H1 (cell line): ENCODE data around the gene CMIP. TPM values are rescaled to one million over a fixed set of nuclear protein-coding genes. Genes with fewer than 3 reads are reported as not detected.
A peak's percentile ranks its signal among the peaks of the same experiment; 100 is the strongest.

Experiments
- CTCF ChIA-PET: fragments of 300-600 bp; sonication (Branson Sonifier 250); formaldehyde crosslinking; loops from one replicate; lab custom pipeline; 2021; ENCODE audit not compliant: partially characterized antibody; lab: Charles Lee
- POLR2A ChIA-PET: fragments of 300-600 bp; sonication (Branson Sonifier 250); formaldehyde crosslinking; loops from one replicate; lab custom pipeline; 2021; ENCODE audit warnings: inconsistent platforms; ENCODE audit not compliant: partially characterized antibody; lab: Charles Lee
- DNase-seq, 2 experiments: peaks; one replicate each; pipeline versions ENCODE4 v3.0.0 to v3.0.0-alpha.2; 2010 to 2022; ENCODE audit warnings: low spot score in 2 of 2, low read depth in 1 of 2, mixed read lengths in 1 of 2
- FAIRE-seq: peaks from 2 replicates; lab custom pipeline; 2011; peaks lifted over from hg19 to GRCh38; lab: Jason Lieb, UNC
- H2AFZ ChIP-seq: 2 replicates; pipeline ENCODE4 v1.8.1; 2012; ENCODE audit warnings: low read length, inconsistent platforms
- H2AK5ac ChIP-seq: 2 replicates; pipeline ENCODE4 v1.6.1; 2013; ENCODE audit warnings: low read depth, low read length
- H2BK120ac ChIP-seq: replicated peaks from 2 replicates; pipeline ENCODE3; 2013; ENCODE audit warnings: low read depth, low read length, inconsistent platforms
- H2BK12ac ChIP-seq: 2 replicates; pipeline ENCODE4 v1.6.1; 2013; ENCODE audit warnings: low read depth, low read length
- H2BK15ac ChIP-seq: 2 replicates; pipeline ENCODE4 v1.6.1; 2013; ENCODE audit warnings: low read length
- H2BK20ac ChIP-seq: 2 replicates; pipeline ENCODE4 v1.6.1; 2013; ENCODE audit warnings: low read length
- H2BK5ac ChIP-seq: 2 replicates; pipeline ENCODE4 v1.6.1; 2013; ENCODE audit warnings: low read depth, low read length
- H3K14ac ChIP-seq: 2 replicates; pipeline ENCODE4 v1.6.1; 2013; ENCODE audit warnings: inconsistent platforms; ENCODE audit not compliant: insufficient read length
- H3K18ac ChIP-seq: 2 replicates; pipeline ENCODE4 v1.6.1; 2013; ENCODE audit warnings: low read length; ENCODE audit errors: extremely low read depth
- H3K23ac ChIP-seq: 2 replicates; pipeline ENCODE4 v1.6.1; 2013; ENCODE audit warnings: inconsistent platforms; ENCODE audit not compliant: insufficient read length
- H3K23me2 ChIP-seq: 2 replicates; pipeline ENCODE4 v1.6.1; 2013; ENCODE audit warnings: low read depth, low read length
- H3K27ac ChIP-seq: 2 replicates; pipeline ENCODE4 v1.6.1; 2011; ENCODE audit warnings: low read depth, low read length, inconsistent platforms
- H3K27me3 ChIP-seq, 4 experiments: replicated peaks in 1 of 4; 1 replicate in 1 of 4; 2 replicates in 3 of 4; pipeline versions ENCODE4 v1.6.1 to v1.8.1; 2011 to 2013; ENCODE audit warnings: low read length in 3 of 4, mild to moderate bottlenecking in 3 of 4, inconsistent platforms in 2 of 4, mixed read lengths in 2 of 4, moderate library complexity in 1 of 4; ENCODE audit not compliant: control insufficient read depth in 3 of 4, insufficient read depth in 3 of 4; ENCODE audit errors: extremely low read depth in 1 of 4
- H3K36me3 ChIP-seq, 4 experiments: 2 replicates each; pipeline versions ENCODE4 v1.6.1 to v1.8.1; 2011 to 2013; ENCODE audit warnings: mild to moderate bottlenecking in 4 of 4, low read length in 3 of 4, moderate library complexity in 2 of 4, control low read depth in 1 of 4, inconsistent platforms in 1 of 4; ENCODE audit not compliant: insufficient read depth in 4 of 4, control insufficient read depth in 2 of 4
- H3K4ac ChIP-seq: replicated peaks from 2 replicates; pipeline ENCODE3; 2013; ENCODE audit warnings: low read length, low read depth, mixed read lengths, inconsistent platforms; ENCODE audit not compliant: insufficient read length
- H3K4me1 ChIP-seq, 4 experiments: replicated peaks in 1 of 4; 1 replicate in 1 of 4; 2 replicates in 3 of 4; pipeline versions ENCODE4 v1.6.1 to v1.8.1; 2011 to 2013; ENCODE audit warnings: low read length in 3 of 4, inconsistent platforms in 2 of 4, mixed read lengths in 1 of 4; ENCODE audit not compliant: insufficient read depth in 4 of 4, control insufficient read depth in 3 of 4
- H3K4me2 ChIP-seq, 2 experiments: 2 replicates each; pipeline versions ENCODE4 v1.6.1 to v1.8.1; 2011 to 2013; ENCODE audit warnings: low read depth in 2 of 2, low read length in 2 of 2, control low read depth in 1 of 2, inconsistent platforms in 1 of 2, mild to moderate bottlenecking in 1 of 2; ENCODE audit not compliant: insufficient read depth in 1 of 2
- H3K4me3 ChIP-seq, 4 experiments: fragments of 200-600, 300-600 bp in 1 of 4; sonication (generic), shearing (Covaris generic), sonication (Bioruptor Twin) in 1 of 4; 2 replicates each; pipeline versions ENCODE4 v1.5.1 to v1.8.1; 2011 to 2016; ENCODE audit warnings: low read length in 4 of 4, low read depth in 3 of 4, control low read depth in 2 of 4, inconsistent platforms in 2 of 4, mild to moderate bottlenecking in 2 of 4, mixed read lengths in 1 of 4, moderate library complexity in 1 of 4; ENCODE audit not compliant: insufficient read depth in 2 of 4; ENCODE audit errors: extremely low read depth in 1 of 4
- H3K56ac ChIP-seq: replicated peaks from 2 replicates; pipeline ENCODE3; 2013; ENCODE audit warnings: low read depth, mild to moderate bottlenecking, mixed read lengths, low read length, inconsistent platforms; ENCODE audit not compliant: insufficient read length
- H3K79me1 ChIP-seq: 2 replicates; pipeline ENCODE4 v1.6.1; 2013; ENCODE audit warnings: low read depth, low read length, control low read depth
- H3K79me2 ChIP-seq, 2 experiments: 2 replicates each; pipeline versions ENCODE4 v1.6.1 to v1.8.1; 2012 to 2013; ENCODE audit warnings: low read length in 2 of 2, mild to moderate bottlenecking in 2 of 2, inconsistent platforms in 1 of 2; ENCODE audit not compliant: insufficient read depth in 2 of 2, control insufficient read depth in 1 of 2
- H3K9ac ChIP-seq, 4 experiments: replicated peaks in 1 of 4; 1 replicate in 1 of 4; 2 replicates in 3 of 4; pipeline versions ENCODE4 v1.6.1 to v1.8.1; 2011 to 2013; ENCODE audit warnings: low read depth in 3 of 4, low read length in 3 of 4, control low read depth in 2 of 4, mild to moderate bottlenecking in 2 of 4, moderate library complexity in 2 of 4, inconsistent platforms in 1 of 4; ENCODE audit errors: extremely low read depth in 1 of 4
- H3K9me3 ChIP-seq, 2 experiments: 2 replicates each; pipeline versions ENCODE4 v1.6.1 to v1.8.1; 2012 to 2013; ENCODE audit warnings: mild to moderate bottlenecking in 2 of 2, moderate library complexity in 2 of 2, control low read depth in 1 of 2, inconsistent platforms in 1 of 2, low read depth in 1 of 2, low read length in 1 of 2, mixed read lengths in 1 of 2; ENCODE audit not compliant: insufficient read depth in 2 of 2
- H4K20me1 ChIP-seq, 2 experiments: replicated peaks in 1 of 2; 2 replicates each; pipeline versions ENCODE3 to v1.8.1; 2011 to 2013; ENCODE audit warnings: inconsistent platforms in 2 of 2, low read length in 2 of 2, mild to moderate bottlenecking in 1 of 2; ENCODE audit not compliant: insufficient read depth in 2 of 2, control insufficient read depth in 1 of 2
- H4K5ac ChIP-seq: 2 replicates; pipeline ENCODE4 v1.6.1; 2013; ENCODE audit warnings: low read length, low read depth, mixed read lengths, inconsistent platforms; ENCODE audit not compliant: insufficient read length
- H4K8ac ChIP-seq: 2 replicates; pipeline ENCODE4 v1.8.0; 2013; ENCODE audit warnings: mild to moderate bottlenecking, moderate library complexity, low read length, inconsistent platforms; ENCODE audit not compliant: insufficient read depth; ENCODE audit errors: extremely low read depth
- H4K91ac ChIP-seq: replicated peaks from 2 replicates; pipeline ENCODE3; 2013; ENCODE audit warnings: low read length, mixed read lengths, inconsistent platforms; ENCODE audit not compliant: insufficient read length
- ATF2 ChIP-seq: IDR thresholded peaks from 2 replicates; pipeline ENCODE4 v1.6.1; 2012; ENCODE audit warnings: low read length, inconsistent platforms
- BACH1 ChIP-seq: IDR thresholded peaks from 2 replicates; pipeline ENCODE4 v1.6.1; 2012; ENCODE audit warnings: low read length, improper control_type of control experiment
- CBX8 ChIP-seq: fragments of 300-800, 300-1000 bp; sonication (generic); IDR thresholded peaks from 2 replicates; pipeline ENCODE4 v1.7.1; 2016; ENCODE audit warnings: low read depth, low read length, borderline replicate concordance
- RAD21 ChIP-seq, 2 experiments: IDR thresholded peaks in 1 of 2; conservative IDR thresholded peaks in 1 of 2; 2 replicates each; pipeline ENCODE4 v1.6.1; 2011; ENCODE audit warnings: low read depth in 2 of 2, low read length in 2 of 2, improper control_type of control experiment in 1 of 2, inconsistent platforms in 1 of 2, mild to moderate bottlenecking in 1 of 2, moderate library complexity in 1 of 2
- RFX5 ChIP-seq: IDR thresholded peaks from 2 replicates; pipeline ENCODE4 v1.6.1; 2011; ENCODE audit warnings: low read depth, low read length, improper control_type of control experiment, borderline replicate concordance
- SIN3A ChIP-seq, 2 experiments: IDR thresholded peaks in 1 of 2; conservative IDR thresholded peaks in 1 of 2; 2 replicates each; pipeline ENCODE4 v1.6.1; 2011 to 2012; ENCODE audit warnings: low read length in 2 of 2, improper control_type of control experiment in 1 of 2, low read depth in 1 of 2, mild to moderate bottlenecking in 1 of 2
- SP1 ChIP-seq: IDR thresholded peaks from 2 replicates; pipeline ENCODE4 v1.6.1; 2011; ENCODE audit warnings: low read depth, low read length
- whole genome bisulfite sequencing, 2 experiments: shearing (Covaris generic) in 1 of 2; methylation state at CpG; one replicate each; pipeline versions ENCODE4 v1.1.6 to v1.1.7; 2013 to 2015; ENCODE audit warnings: low lambda C conversion rate in 2 of 2, mixed read lengths in 2 of 2, inconsistent platforms in 1 of 2, low coverage in 1 of 2, missing lambda C conversion rate in 1 of 2; ENCODE audit not compliant: insufficient replicate concordance in 2 of 2, insufficient coverage in 1 of 2, insufficient read length in 1 of 2; ENCODE audit errors: extremely low coverage in 1 of 2, missing lambda C conversion rate in 1 of 2; 5-methylcytosine and 5-hydroxymethylcytosine counted together
- polyA plus RNA-seq, 7 experiments: library from polyadenylated mRNA; depleted of rRNA in 3 of 7; stranded (reverse) in 5 of 7; unstranded in 2 of 7; fragments of >200 nt in 5 of 7; fragments of 200-250 nt in 2 of 7; gene quantifications; 1 replicate in 5 of 7; 2 replicates in 1 of 7; 4 replicates in 1 of 7; pipeline versions ENCODE4 v1.2.1 to v1.2.3, GENCODE V29; 2011 to 2013; ENCODE audit warnings: missing spikeins in 2 of 7, mixed read lengths in 2 of 7
- total RNA-seq: library from RNA; stranded (reverse); fragmentation: NEBNext Ultra II Directional; extraction: Animal tissue kit (Norgen Biotek cat#: 25700); gene quantifications from 2 replicates; pipeline ENCODE4 v1.2.1, GENCODE V29; 2021

CMIP gene
- total and polyA plus RNA-seq, 2 of the 8 experiments (the other 6 are each of a cell fraction or from before 2014, with no cell fraction given): 7.9 to 53.2 TPM

- 91% methylated on average over 22 of the region's 22 CpGs; no CpG with 5 or more reads in 1 of the 2 experiments for WGBS, 2 experiments
- Histone ChIP-seq H3K9ac (no peak overlapping the region), H3K9me3 (no peaks in the 10 kb centered on the region), H4K5ac (no peak overlapping the region), H3K14ac (no peak overlapping the region), H2BK20ac (no peak overlapping the region), H2BK5ac (no peak overlapping the region), H3K56ac (no peak overlapping the region), H3K18ac (no peak overlapping the region; the same call in 1 of the 2 replicates), H2BK12ac (no peak overlapping the region), H4K20me1 (peaks cover 32 to 41% of the 10 kb centered on the region in 2 experiments), H3K23me2 (no peaks in the 10 kb centered on the region), H3K79me1 (peaks cover 35% of the 10 kb centered on the region), H3K79me2 (peaks cover 4 to 96% of the 10 kb centered on the region in 2 experiments; a peak in 3 of 4 replicates), H3K4me1 (peaks cover 0 to 14% (median 4%) of the 10 kb centered on the region in 4 experiments), H2BK15ac (no peak overlapping the region), H3K23ac (no peak overlapping the region), H3K4me2 (no peak overlapping the region), H4K91ac (no peak overlapping the region), H2BK120ac (no peak overlapping the region), H4K8ac (peak overlapping the region; percentile 82; the same call in 1 of the 2 replicates), H3K36me3 (no peaks in the 10 kb centered on the region), H3K27me3 (no peaks in the 10 kb centered on the region), H3K4me3 (no peak overlapping the region), H3K27ac (no peak overlapping the region), H2AK5ac (no peak overlapping the region), H2AFZ (no peak overlapping the region), H3K4ac (no peak overlapping the region)
- FAIRE-seq (no peak), DNase-seq (no peak)
- TF ChIP-seq SIN3A (conservative IDR thresholded peaks at IDR 0.05 in 1 of 2, IDR thresholded peaks at IDR 0.05 in 1 of 2; ENCODE audit: low read depth in 1 of 2, low read length in 2 of 2) (no peak), BACH1 (no peak), CBX8 (no peak), SP1 (no peak), RFX5 (no peak), ATF2 (no peak), RAD21 (IDR thresholded peaks at IDR 0.05 in 1 of 2, conservative IDR thresholded peaks at IDR 0.05 in 1 of 2; ENCODE audit: low read depth in 2 of 2, low read length in 2 of 2) (no peak)
- CTCF ChIA-PET: interaction anchor here (0.6 to 2.4 kb wide), 4 partner anchors 11 to 146 kb away, joined by 3 to 5 read pairs (median 3); no protein-coding TSS in a partner anchor
- POLR2A ChIA-PET: interaction anchor here (0.7 to 1.3 kb wide), 3 partner anchors 9 to 59 kb away, joined by 3 read pairs; no protein-coding TSS in a partner anchor
Observed at GRCh38 chr16:81486540-81487061, 42.0 kb downstream of the CMIP start.
